OCI-LY1 (cell line): ENCODE data around the gene JUND.

ENCODE experiments used
- EZH2 ChIP-seq: fragments of 200-600 bp; sonication (generic), shearing (Covaris generic); IDR thresholded peaks from 2 replicates; pipeline ENCODE4 v1.8.0; 2017; ENCODE audit warnings: borderline replicate concordance, mixed run types, mild to moderate bottlenecking, antibody characterized with exemption, low read length, moderate library complexity, mixed read lengths
- TF ChIP-seq, protein P1 (sequence below): fragments of 200-600 bp; sonication (generic), shearing (Covaris generic); IDR thresholded peaks from 2 replicates; pipeline ENCODE4 v1.5.1; 2017; ENCODE audit warnings: mild to moderate bottlenecking, antibody characterized with exemption, low read length, moderate library complexity, mixed read lengths

- TF ChIP-seq, protein P1, sequence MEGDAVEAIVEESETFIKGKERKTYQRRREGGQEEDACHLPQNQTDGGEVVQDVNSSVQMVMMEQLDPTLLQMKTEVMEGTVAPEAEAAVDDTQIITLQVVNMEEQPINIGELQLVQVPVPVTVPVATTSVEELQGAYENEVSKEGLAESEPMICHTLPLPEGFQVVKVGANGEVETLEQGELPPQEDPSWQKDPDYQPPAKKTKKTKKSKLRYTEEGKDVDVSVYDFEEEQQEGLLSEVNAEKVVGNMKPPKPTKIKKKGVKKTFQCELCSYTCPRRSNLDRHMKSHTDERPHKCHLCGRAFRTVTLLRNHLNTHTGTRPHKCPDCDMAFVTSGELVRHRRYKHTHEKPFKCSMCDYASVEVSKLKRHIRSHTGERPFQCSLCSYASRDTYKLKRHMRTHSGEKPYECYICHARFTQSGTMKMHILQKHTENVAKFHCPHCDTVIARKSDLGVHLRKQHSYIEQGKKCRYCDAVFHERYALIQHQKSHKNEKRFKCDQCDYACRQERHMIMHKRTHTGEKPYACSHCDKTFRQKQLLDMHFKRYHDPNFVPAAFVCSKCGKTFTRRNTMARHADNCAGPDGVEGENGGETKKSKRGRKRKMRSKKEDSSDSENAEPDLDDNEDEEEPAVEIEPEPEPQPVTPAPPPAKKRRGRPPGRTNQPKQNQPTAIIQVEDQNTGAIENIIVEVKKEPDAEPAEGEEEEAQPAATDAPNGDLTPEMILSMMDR: no peak
- TF ChIP-seq EZH2: no peak
Measured at GRCh38 chr19:18253130-18253529, 28.3 kb downstream of the JUND start.
